HUES48 (cell line): Measurements from ENCODE around the gene MCM3.

Experiments used
- H3K27ac ChIP-seq: one replicate; pipeline ENCODE4 v1.7.0; 2013; ENCODE audit warnings: low read depth, low read length, inconsistent platforms
- H3K27me3 ChIP-seq: 2 replicates; pipeline ENCODE4 v1.6.1; 2013; ENCODE audit warnings: mild to moderate bottlenecking, low read length; ENCODE audit not compliant: control insufficient read depth, insufficient read depth
- H3K36me3 ChIP-seq: 2 replicates; pipeline ENCODE4 v1.6.1; 2013; ENCODE audit warnings: low read length; ENCODE audit not compliant: control insufficient read depth, insufficient read depth
- H3K4me1 ChIP-seq: 2 replicates; pipeline ENCODE4 v1.6.1; 2013; ENCODE audit warnings: mild to moderate bottlenecking, low read length; ENCODE audit not compliant: control insufficient read depth, insufficient read depth
- H3K4me3 ChIP-seq: 2 replicates; pipeline ENCODE4 v1.5.1; 2013; ENCODE audit warnings: mild to moderate bottlenecking, low read depth, low read length
- H3K9ac ChIP-seq: 2 replicates; pipeline ENCODE4 v1.6.1; 2013; ENCODE audit warnings: mild to moderate bottlenecking, low read depth, low read length, moderate library complexity
- H3K9me3 ChIP-seq: 2 replicates; pipeline ENCODE4 v1.6.1; 2013; ENCODE audit warnings: low read length; ENCODE audit not compliant: control insufficient read depth, insufficient read depth

Gene MCM3

GRCh38 chr6:52284460-52285176 is at the start of gene MCM3:
MCM3 (minus strand) TSS chr6:52284742; CDS start chr6:52284674, 68 bp downstream.
- H3K27ac ChIP-seq: peak within 1 kb of the TSS; percentile 98
- H3K9me3 ChIP-seq: no peaks in the 10 kb centered on the region
- H3K4me1 ChIP-seq: peaks cover 21% of the 10 kb centered on the region
- H3K4me3 ChIP-seq: peak within 1 kb of the TSS; percentile 98
- no peaks in the 10 kb centered on the region for H3K27me3 ChIP-seq
- H3K9ac ChIP-seq: peak within 1 kb of the TSS; percentile 99
- peaks cover 40% of the 10 kb centered on the region for H3K36me3 ChIP-seq

GRCh38 chr6:52333840-52334200 is 49.3 kb upstream of the MCM3 start:
- Histone ChIP-seq H3K36me3 (no peaks in the 10 kb centered on the region), H3K27me3 (no peaks in the 10 kb centered on the region), H3K4me3 (no peak overlapping the region), H3K9me3 (no peaks in the 10 kb centered on the region), H3K27ac (no peak overlapping the region), H3K4me1 (no peaks in the 10 kb centered on the region), H3K9ac (no peak overlapping the region)

- Histone ChIP-seq H3K4me3 (no peak overlapping the region), H3K27me3 (no peaks in the 10 kb centered on the region), H3K4me1 (peaks cover 3% of the 10 kb centered on the region), H3K9ac (no peak overlapping the region), H3K36me3 (no peaks in the 10 kb centered on the region), H3K27ac (no peak overlapping the region), H3K9me3 (no peaks in the 10 kb centered on the region)
These were observed 47.4 kb upstream of the MCM3 start for GRCh38 chr6:52331793-52332457.

- Histone ChIP-seq H3K27me3 (no peaks in the 10 kb centered on the region), H3K9me3 (no peaks in the 10 kb centered on the region), H3K27ac (no peak overlapping the region), H3K4me1 (peaks cover 14% of the 10 kb centered on the region), H3K4me3 (no peak overlapping the region), H3K9ac (no peak overlapping the region), H3K36me3 (no peaks in the 10 kb centered on the region)
These were observed 45.9 kb upstream of the MCM3 start for GRCh38 chr6:52330470-52330869.

- Histone ChIP-seq H3K4me1 (peaks cover 14% of the 10 kb centered on the region), H3K27ac (no peak overlapping the region), H3K4me3 (no peak overlapping the region), H3K27me3 (no peaks in the 10 kb centered on the region), H3K9ac (no peak overlapping the region), H3K9me3 (no peaks in the 10 kb centered on the region), H3K36me3 (no peaks in the 10 kb centered on the region)
These were observed 44.2 kb upstream of the MCM3 start for GRCh38 chr6:52328729-52329128.

GRCh38 chr6:52328303-52328662 is 43.7 kb upstream of the MCM3 start:
- H3K9me3 ChIP-seq: no peaks in the 10 kb centered on the region
- H3K36me3 ChIP-seq: no peaks in the 10 kb centered on the region
- peaks cover 14% of the 10 kb centered on the region for H3K4me1 ChIP-seq
- no peak overlapping the region for H3K9ac ChIP-seq
- H3K4me3 ChIP-seq: no peak overlapping the region
- no peak overlapping the region for H3K27ac ChIP-seq
- no peaks in the 10 kb centered on the region for H3K27me3 ChIP-seq

- Histone ChIP-seq H3K27ac (peak overlapping the region; percentile 89), H3K27me3 (no peaks in the 10 kb centered on the region), H3K4me1 (peaks cover 14% of the 10 kb centered on the region), H3K9ac (no peak overlapping the region), H3K9me3 (no peaks in the 10 kb centered on the region), H3K36me3 (no peaks in the 10 kb centered on the region), H3K4me3 (peak overlapping the region; percentile 44)
These were observed 42.2 kb upstream of the MCM3 start for GRCh38 chr6:52326540-52327364.

GRCh38 chr6:52325695-52326471 is 41.3 kb upstream of the MCM3 start:
- Histone ChIP-seq H3K4me3 (peak overlapping the region; percentile 44), H3K4me1 (peaks cover 14% of the 10 kb centered on the region), H3K27ac (peak overlapping the region; percentile 89), H3K9me3 (no peaks in the 10 kb centered on the region), H3K27me3 (no peaks in the 10 kb centered on the region), H3K9ac (no peak overlapping the region), H3K36me3 (no peaks in the 10 kb centered on the region)

GRCh38 chr6:52324189-52324588 is 39.6 kb upstream of the MCM3 start:
- Histone ChIP-seq H3K27me3 (no peaks in the 10 kb centered on the region), H3K9ac (no peak overlapping the region), H3K27ac (no peak overlapping the region), H3K9me3 (no peaks in the 10 kb centered on the region), H3K4me3 (no peak overlapping the region), H3K4me1 (peaks cover 14% of the 10 kb centered on the region), H3K36me3 (no peaks in the 10 kb centered on the region)

- Histone ChIP-seq H3K27ac (no peak overlapping the region), H3K9ac (no peak overlapping the region), H3K27me3 (no peaks in the 10 kb centered on the region), H3K36me3 (no peaks in the 10 kb centered on the region), H3K4me3 (no peak overlapping the region), H3K4me1 (no peaks in the 10 kb centered on the region), H3K9me3 (no peaks in the 10 kb centered on the region)
These were observed 33.5 kb upstream of the MCM3 start for GRCh38 chr6:52317841-52318581.
